BLaER1 treated with 17β-estradiol and CSF1 and Interleukin-3, amounts not matched to agents 10 nM and 100 nM (cell line): ENCODE measurements around the gene KLF17.
"Not testable (repeated sequence)": the region's sequence is repeated elsewhere in the genome, so short reads cannot be mapped to it uniquely, and the experiment has no call there.

Source experiments
- H3K27ac ChIP-seq, 11 experiments: shearing (Covaris generic); formaldehyde crosslinking; 2 replicates each; pipeline ENCODE4 v1.8.1; 2022
- H3K27me3 ChIP-seq, 11 experiments: shearing (Covaris generic); formaldehyde crosslinking; 2 replicates each; pipeline ENCODE4 v1.8.1; 2022
- H3K36me3 ChIP-seq, 11 experiments: shearing (Covaris generic); formaldehyde crosslinking; 2 replicates each; pipeline ENCODE4 v1.8.1; 2022
- H3K4me1 ChIP-seq, 10 experiments: shearing (Covaris generic); formaldehyde crosslinking; 2 replicates each; pipeline ENCODE4 v1.8.1; 2022
- H3K4me2 ChIP-seq, 11 experiments: shearing (Covaris generic); formaldehyde crosslinking; 2 replicates each; pipeline ENCODE4 v1.8.1; 2022
- H3K4me3 ChIP-seq, 10 experiments: shearing (Covaris generic); formaldehyde crosslinking; 2 replicates each; pipeline ENCODE4 v1.8.1; 2022
- H3K9ac ChIP-seq, 11 experiments: shearing (Covaris generic); formaldehyde crosslinking; 2 replicates each; pipeline ENCODE4 v1.8.1; 2022
- H3K9me3 ChIP-seq, 11 experiments: shearing (Covaris generic); formaldehyde crosslinking; replicated peaks in 1 of 11; 2 replicates each; pipeline ENCODE4 v1.8.1; 2022
- H4K20me1 ChIP-seq, 11 experiments: shearing (Covaris generic); formaldehyde crosslinking; 2 replicates each; pipeline ENCODE4 v1.8.1; 2022
- Cebpa-rat ChIP-seq, 11 experiments: shearing (Covaris generic); IDR thresholded peaks; 2 replicates each; pipeline ENCODE4 v1.8.1; 2022

KLF17 gene

GRCh38 chr1:44103270-44104131, 15.1 kb upstream of the KLF17 start:
- no peak overlapping the region for H3K27ac ChIP-seq
- H3K36me3 ChIP-seq, result no peaks in the 10 kb centered on the region

GRCh38 chr1:44105810-44106209, 12.8 kb upstream of the KLF17 start:
- Histone ChIP-seq H3K27ac (no peak overlapping the region), H3K9ac (no peak overlapping the region), H3K4me1 (peaks cover 0 to 7% (median 0%) of the 10 kb centered on the region in 10 experiments; a peak in 2 of 20 replicates), H3K4me3 (no peak overlapping the region), H4K20me1 (no peaks in the 10 kb centered on the region), H3K9me3 (no peaks in the 10 kb centered on the region), H3K4me2 (no peak overlapping the region), H3K27me3 (no peaks in the 10 kb centered on the region), H3K36me3 (no peaks in the 10 kb centered on the region)
- no peak for TF ChIP-seq Cebpa-rat (IDR thresholded peaks at IDR 0.05)

More at GRCh38 chr1:44103270-44104131, 15.1 kb upstream of the KLF17 start:
- H4K20me1 ChIP-seq, result no peaks in the 10 kb centered on the region
- no peaks in the 10 kb centered on the region for H3K27me3 ChIP-seq
- H3K4me3 ChIP-seq, result no peak overlapping the region
- no peak for TF ChIP-seq Cebpa-rat (IDR thresholded peaks at IDR 0.05)
- no peaks in the 10 kb centered on the region for H3K9me3 ChIP-seq
- peaks cover 0 to 7% (median 0%) of the 10 kb centered on the region in 10 experiments; a peak in 2 of 20 replicates for H3K4me1 ChIP-seq
- no peak overlapping the region for H3K4me2 ChIP-seq
- H3K9ac ChIP-seq, result no peak overlapping the region

DNA sequence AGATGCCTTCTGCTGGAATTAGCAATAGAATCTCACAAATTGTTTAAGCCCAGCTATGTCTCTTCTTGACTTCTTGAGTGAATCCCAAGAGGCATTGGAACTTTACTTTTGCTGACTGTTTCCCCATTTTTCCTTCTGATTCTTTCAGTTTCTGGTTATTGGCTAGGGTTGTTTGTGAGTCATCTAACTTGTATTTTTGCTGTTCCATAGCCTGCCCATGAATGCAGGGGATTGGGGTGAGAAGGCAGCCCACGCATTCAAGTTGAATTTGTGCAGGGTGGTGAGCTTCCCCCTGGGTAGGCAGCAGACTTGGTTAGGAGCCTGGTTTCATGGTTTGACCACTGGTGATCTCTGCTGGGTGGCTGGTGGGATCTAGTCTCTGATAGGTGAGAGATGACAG, 10.4 kb upstream of the KLF17 start:
- H3K36me3 ChIP-seq, result no peaks in the 10 kb centered on the region
- no peak overlapping the region for H3K9ac ChIP-seq
- no peak overlapping the region for H3K27ac ChIP-seq
- H4K20me1 ChIP-seq, result no peaks in the 10 kb centered on the region
- no peak overlapping the region for H3K4me3 ChIP-seq
- no peaks in the 10 kb centered on the region for H3K27me3 ChIP-seq
- H3K9me3 ChIP-seq, result no peaks in the 10 kb centered on the region
- H3K4me1 ChIP-seq, result peaks cover 0 to 7% (median 0%) of the 10 kb centered on the region in 10 experiments; a peak in 2 of 20 replicates
- no peak for TF ChIP-seq Cebpa-rat (IDR thresholded peaks at IDR 0.05)
- H3K4me2 ChIP-seq, result peak overlapping the region in 3 of 11 experiments; percentile 3 to 35 (median 31); a peak in 3 of 22 replicates

DNA sequence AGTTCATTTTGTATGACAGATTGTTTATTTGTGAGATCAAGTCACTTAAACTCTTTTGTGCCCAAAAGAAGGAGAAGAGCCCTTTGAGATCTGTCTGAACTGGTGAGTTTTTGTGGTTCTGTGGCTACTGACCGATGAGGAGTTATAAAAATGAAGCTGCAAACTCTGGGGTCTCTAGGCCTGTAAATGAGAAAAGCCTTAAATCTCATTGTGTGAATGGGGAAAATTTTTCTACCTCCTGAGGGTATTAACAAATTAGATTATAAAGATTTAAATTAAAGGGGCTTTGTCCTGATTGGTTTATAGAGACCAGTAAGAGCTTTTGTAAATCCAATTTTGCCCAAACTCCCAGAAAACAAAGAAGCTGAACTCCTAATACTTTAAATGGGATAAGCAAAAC, 9.7 kb upstream of the KLF17 start:
- no peaks in the 10 kb centered on the region; a peak in 1 of 22 replicates for H4K20me1 ChIP-seq
- H3K27ac ChIP-seq, result no peak overlapping the region
- H3K4me1 ChIP-seq, result peaks cover 0 to 7% (median 0%) of the 10 kb centered on the region in 10 experiments; a peak in 2 of 20 replicates
- no peaks in the 10 kb centered on the region for H3K36me3 ChIP-seq
- no peak overlapping the region for H3K4me3 ChIP-seq
- H3K4me2 ChIP-seq, result no peak overlapping the region
- H3K27me3 ChIP-seq, result no peaks in the 10 kb centered on the region
- H3K9ac ChIP-seq, result no peak overlapping the region
- no peak for TF ChIP-seq Cebpa-rat (IDR thresholded peaks at IDR 0.05)
- H3K9me3 ChIP-seq, result no peaks in the 10 kb centered on the region

DNA sequence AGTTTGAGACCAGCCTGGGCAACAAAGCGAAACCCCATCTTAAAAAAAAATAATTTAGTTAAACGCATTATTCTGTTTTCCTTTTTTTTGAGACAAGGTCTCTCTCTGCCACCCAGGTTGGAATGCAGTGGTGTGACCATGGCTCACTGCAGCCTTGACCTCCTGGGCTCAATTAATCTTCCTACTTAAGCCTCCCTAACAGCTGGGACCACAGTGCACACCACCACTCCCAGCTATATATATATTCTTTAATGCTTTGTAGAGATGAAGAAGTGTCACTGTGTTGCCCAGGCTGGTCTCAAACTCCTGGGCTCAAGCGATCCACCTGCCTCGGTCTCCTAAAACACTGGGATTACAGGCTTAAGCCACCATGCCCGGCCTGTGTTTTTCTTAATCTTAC, 7.7 kb upstream of the KLF17 start:
- Histone ChIP-seq H3K4me2 (no peak overlapping the region), H3K9ac (no peak overlapping the region), H3K27ac (no peak overlapping the region), H3K36me3 (no peaks in the 10 kb centered on the region), H3K9me3 (no peaks in the 10 kb centered on the region), H3K4me1 (peaks cover 0 to 7% (median 0%) of the 10 kb centered on the region in 10 experiments; a peak in 2 of 20 replicates), H3K27me3 (no peaks in the 10 kb centered on the region), H3K4me3 (no peak overlapping the region), H4K20me1 (no peaks in the 10 kb centered on the region; a peak in 1 of 22 replicates)
- no peak for TF ChIP-seq Cebpa-rat (IDR thresholded peaks at IDR 0.05)

DNA sequence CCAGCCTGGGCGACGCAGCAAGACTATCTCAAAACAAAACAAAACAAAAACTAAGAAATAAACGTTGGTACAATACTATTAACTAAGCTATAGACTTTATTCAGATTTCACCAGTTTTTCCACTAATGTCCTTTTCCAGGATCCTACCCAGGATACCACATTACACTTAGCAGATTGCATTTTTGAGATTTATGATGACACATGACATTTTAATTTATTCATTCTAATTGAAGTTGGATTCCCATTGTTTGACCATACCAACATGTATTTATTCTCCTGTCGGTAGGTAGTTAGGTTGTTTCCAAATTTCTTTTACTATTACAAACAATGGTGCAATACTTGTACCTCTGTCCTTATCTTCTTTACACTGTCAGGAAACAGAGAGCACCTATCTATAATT, 6.8 kb upstream of the KLF17 start:
- no peak for TF ChIP-seq Cebpa-rat (IDR thresholded peaks at IDR 0.05)
- Histone ChIP-seq H3K4me3 (no peak overlapping the region), H3K4me2 (no peak overlapping the region), H3K27me3 (no peaks in the 10 kb centered on the region), H3K36me3 (no peaks in the 10 kb centered on the region), H3K27ac (no peak overlapping the region), H4K20me1 (no peaks in the 10 kb centered on the region; a peak in 1 of 22 replicates), H3K9me3 (no peaks in the 10 kb centered on the region), H3K4me1 (peaks cover 0 to 7% (median 0%) of the 10 kb centered on the region in 10 experiments; a peak in 2 of 20 replicates), H3K9ac (no peak overlapping the region)

- H3K4me3 ChIP-seq, result no peak overlapping the region
- H3K9me3 ChIP-seq, result no peaks in the 10 kb centered on the region
- no peak for TF ChIP-seq Cebpa-rat (IDR thresholded peaks at IDR 0.05)
- no peaks in the 10 kb centered on the region; a peak in 1 of 22 replicates for H4K20me1 ChIP-seq
- peaks cover 0 to 7% (median 0%) of the 10 kb centered on the region in 10 experiments; a peak in 2 of 20 replicates for H3K4me1 ChIP-seq
- no peak overlapping the region for H3K4me2 ChIP-seq
- H3K9ac ChIP-seq, result no peak overlapping the region
- no peak overlapping the region for H3K27ac ChIP-seq
- H3K36me3 ChIP-seq, result no peaks in the 10 kb centered on the region
- no peaks in the 10 kb centered on the region for H3K27me3 ChIP-seq
Observed at GRCh38 chr1:44112486-44112885, 6.1 kb upstream of the KLF17 start.

GRCh38 chr1:44113095-44113609, 5.5 kb upstream of the KLF17 start:
- H3K4me1 ChIP-seq, result peaks cover 0 to 5% (median 0%) of the 10 kb centered on the region in 10 experiments; a peak in 2 of 20 replicates
- no peaks in the 10 kb centered on the region for H3K36me3 ChIP-seq
- H3K27ac ChIP-seq, result no peak overlapping the region
- no peak overlapping the region for H3K4me2 ChIP-seq
- no peaks in the 10 kb centered on the region; a peak in 1 of 22 replicates for H4K20me1 ChIP-seq
- H3K4me3 ChIP-seq, result no peak overlapping the region
- H3K27me3 ChIP-seq, result no peaks in the 10 kb centered on the region
- H3K9me3 ChIP-seq, result no peaks in the 10 kb centered on the region; a peak in 1 of 22 replicates
- no peak for TF ChIP-seq Cebpa-rat (IDR thresholded peaks at IDR 0.05)
- no peak overlapping the region for H3K9ac ChIP-seq

DNA sequence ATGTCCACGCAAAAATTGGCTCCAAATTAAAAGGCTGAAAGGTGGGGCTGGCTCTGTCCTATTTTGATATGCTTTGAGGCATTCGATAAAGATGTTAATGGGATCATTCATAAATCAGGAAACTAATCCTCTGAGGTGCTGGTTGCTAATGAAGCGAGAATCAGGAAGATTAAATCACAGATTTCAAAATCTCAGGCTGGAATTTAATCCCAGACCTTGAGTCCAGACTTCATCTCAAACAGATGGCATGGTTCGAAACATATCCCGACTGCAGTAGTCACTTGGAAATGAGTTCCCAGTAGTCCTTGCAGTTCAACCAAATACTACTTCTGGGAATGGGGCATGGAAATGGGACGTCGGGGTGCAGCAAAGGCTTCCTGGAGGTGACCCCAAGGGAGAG, 4.5 kb upstream of the KLF17 start:
- Histone ChIP-seq H3K36me3 (no peaks in the 10 kb centered on the region), H3K4me3 (no peak overlapping the region), H3K27me3 (no peaks in the 10 kb centered on the region), H3K9me3 (no peaks in the 10 kb centered on the region; a peak in 1 of 22 replicates), H4K20me1 (no peaks in the 10 kb centered on the region; a peak in 1 of 22 replicates), H3K4me1 (no peaks in the 10 kb centered on the region), H3K27ac (no peak overlapping the region), H3K4me2 (no peak overlapping the region), H3K9ac (no peak overlapping the region)
- TF ChIP-seq Cebpa-rat (IDR thresholded peaks at IDR 0.05), result no peak

DNA sequence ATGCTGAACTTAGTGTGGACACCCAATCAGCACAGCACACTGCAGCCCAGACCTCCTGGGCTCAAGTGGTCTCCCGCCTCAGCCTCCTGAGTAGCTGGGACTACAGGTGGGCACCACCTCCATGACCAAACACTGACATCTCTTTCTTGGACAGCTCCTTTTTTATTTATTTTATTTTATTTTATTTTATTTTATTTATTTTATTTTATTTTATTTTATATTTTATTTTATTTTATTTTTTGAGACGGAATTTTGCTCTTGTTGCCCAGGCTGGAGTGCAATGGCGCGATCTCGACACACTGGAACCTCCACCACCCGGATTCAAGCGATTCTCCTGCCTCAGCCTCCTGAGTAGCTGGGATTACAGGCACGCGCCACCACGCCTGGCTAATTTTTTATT, 1.3 kb upstream of the KLF17 start:
- H3K9ac ChIP-seq, H3K27ac ChIP-seq, H4K20me1 ChIP-seq, H3K9me3 ChIP-seq, H3K4me3 ChIP-seq, H3K4me2 ChIP-seq, H3K4me1 ChIP-seq, H3K27me3 ChIP-seq, H3K36me3 ChIP-seq: not testable (repeated sequence)
